Suprapubic skin (tissue), 4 donors: ENCODE results near the gene CELSR1. TPM values are rescaled to one million over a fixed set of nuclear protein-coding genes. Genes with fewer than 3 reads are reported as not detected.
"Not testable (repeated sequence)": the region's sequence is repeated elsewhere in the genome, so short reads cannot be mapped to it uniquely, and the experiment has no call there.

Experiments
- DNase-seq, 2 donors: peaks; one replicate each; pipeline ENCODE4 v3.0.0-alpha.2; 2019; ENCODE audit warnings: low spot score in 2 of 2
- H3K27ac ChIP-seq: fragments of 200-600 bp; sonication (generic); one replicate; pipeline ENCODE4 v1.5.1; 2019
- H3K27me3 ChIP-seq: fragments of 200-600 bp; sonication (generic); one replicate; pipeline ENCODE4 v1.5.1; 2019
- H3K36me3 ChIP-seq: fragments of 200-600 bp; sonication (generic); one replicate; pipeline ENCODE4 v1.5.1; 2019
- H3K4me1 ChIP-seq: fragments of 200-600 bp; sonication (generic); one replicate; pipeline ENCODE4 v1.5.1; 2019
- H3K4me3 ChIP-seq: fragments of 200-600 bp; sonication (generic); one replicate; pipeline ENCODE4 v1.5.1; 2019; ENCODE audit warnings: mild to moderate bottlenecking
- H3K9me3 ChIP-seq: fragments of 200-600 bp; sonication (generic); one replicate; pipeline ENCODE4 v1.5.1; 2019
- EP300 ChIP-seq: sonication (generic); formaldehyde crosslinking; IDR thresholded peaks from one replicate; pipeline ENCODE4 v1.6.1; 2017; ENCODE audit warnings: antibody characterized with exemption
- POLR2A ChIP-seq, 2 donors: fragments of 450-650 bp; IDR thresholded peaks; one replicate each; pipeline ENCODE4 v1.6.1; 2017; ENCODE audit warnings: antibody characterized with exemption in 2 of 2, mild to moderate bottlenecking in 2 of 2, moderate library complexity in 2 of 2
- POLR2AphosphoS5 ChIP-seq, 3 donors: sonication (generic); formaldehyde crosslinking; IDR thresholded peaks; one replicate each; pipeline ENCODE4 v1.6.1; 2017; ENCODE audit warnings: antibody characterized with exemption in 3 of 3
- WGBS: methylation state at CpG from one replicate; pipeline ENCODE4 v1.1.5; 2018; 5-methylcytosine and 5-hydroxymethylcytosine counted together
- total RNA-seq, 4 donors: library from RNA; depleted of rRNA; stranded (reverse); fragments of >200 nt; gene quantifications; one replicate each; pipeline ENCODE4 v1.1.0, GENCODE V29; 2016
- TF ChIP-seq, protein P1 (sequence below), 2 donors: fragments of 200-600 bp in 1 of 2; fragments of 450-650 bp in 1 of 2; sonication (generic) in 1 of 2; IDR thresholded peaks; one replicate each; pipeline ENCODE4 v1.5.1; 2016 to 2019; ENCODE audit warnings: antibody characterized with exemption in 2 of 2, mild to moderate bottlenecking in 1 of 2, moderate library complexity in 1 of 2

CELSR1 gene
- total RNA-seq, 4 donors from 2014 or later, result 75.6 to 102 (median 77.5) TPM

GRCh38 chr22:46402505-46402904, 134.9 kb downstream of the CELSR1 start:
- no peak overlapping the region for H3K27ac ChIP-seq
- H3K9me3 ChIP-seq, result no peaks in the 10 kb centered on the region
- H3K27me3 ChIP-seq, result no peaks in the 10 kb centered on the region
- TF ChIP-seq POLR2A (IDR thresholded peaks at IDR 0.05), result no peak
- TF ChIP-seq POLR2AphosphoS5 (IDR thresholded peaks at IDR 0.05), result no peak
- peaks cover 20% of the 10 kb centered on the region for H3K36me3 ChIP-seq
- no peak overlapping the region for H3K4me3 ChIP-seq
- DNase-seq, result no peak
- H3K4me1 ChIP-seq, result no peaks in the 10 kb centered on the region
- WGBS, result 77% methylated on average over 2 of the region's 2 CpGs

DNA sequence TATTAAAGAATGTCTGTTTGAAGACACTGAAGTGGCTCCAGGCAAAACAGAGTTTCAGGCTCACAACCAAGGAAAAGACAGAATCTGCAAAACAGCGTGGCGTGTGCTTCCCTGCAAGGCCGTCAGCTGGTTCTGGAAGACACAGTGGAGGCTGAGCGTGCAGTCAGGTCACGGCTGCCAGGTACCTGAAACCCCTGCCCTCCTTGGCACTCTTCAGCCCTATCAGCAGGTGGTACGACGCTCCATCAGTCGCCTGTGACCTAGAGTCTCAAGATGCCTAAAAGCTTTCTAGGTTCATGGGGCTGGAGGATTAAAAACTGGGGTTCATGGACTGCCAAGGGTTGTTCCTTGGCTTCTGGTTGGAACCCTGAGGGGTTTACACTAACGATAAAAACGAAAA, 136.1 kb downstream of the CELSR1 start:
- TF ChIP-seq POLR2AphosphoS5 (IDR thresholded peaks at IDR 0.05) (no peak), EP300 (no peak)
- TF ChIP-seq, protein P1, sequence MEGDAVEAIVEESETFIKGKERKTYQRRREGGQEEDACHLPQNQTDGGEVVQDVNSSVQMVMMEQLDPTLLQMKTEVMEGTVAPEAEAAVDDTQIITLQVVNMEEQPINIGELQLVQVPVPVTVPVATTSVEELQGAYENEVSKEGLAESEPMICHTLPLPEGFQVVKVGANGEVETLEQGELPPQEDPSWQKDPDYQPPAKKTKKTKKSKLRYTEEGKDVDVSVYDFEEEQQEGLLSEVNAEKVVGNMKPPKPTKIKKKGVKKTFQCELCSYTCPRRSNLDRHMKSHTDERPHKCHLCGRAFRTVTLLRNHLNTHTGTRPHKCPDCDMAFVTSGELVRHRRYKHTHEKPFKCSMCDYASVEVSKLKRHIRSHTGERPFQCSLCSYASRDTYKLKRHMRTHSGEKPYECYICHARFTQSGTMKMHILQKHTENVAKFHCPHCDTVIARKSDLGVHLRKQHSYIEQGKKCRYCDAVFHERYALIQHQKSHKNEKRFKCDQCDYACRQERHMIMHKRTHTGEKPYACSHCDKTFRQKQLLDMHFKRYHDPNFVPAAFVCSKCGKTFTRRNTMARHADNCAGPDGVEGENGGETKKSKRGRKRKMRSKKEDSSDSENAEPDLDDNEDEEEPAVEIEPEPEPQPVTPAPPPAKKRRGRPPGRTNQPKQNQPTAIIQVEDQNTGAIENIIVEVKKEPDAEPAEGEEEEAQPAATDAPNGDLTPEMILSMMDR (IDR thresholded peaks at IDR 0.05), result no peak
- DNase-seq, result no peak
- H3K27ac ChIP-seq, result no peak overlapping the region
- no peak overlapping the region for H3K4me3 ChIP-seq
- peaks cover 23% of the 10 kb centered on the region for H3K36me3 ChIP-seq
- H3K9me3 ChIP-seq, result no peaks in the 10 kb centered on the region
- no peaks in the 10 kb centered on the region for H3K4me1 ChIP-seq
- 84% methylated on average over 10 of the region's 10 CpGs for WGBS
- H3K27me3 ChIP-seq, result no peaks in the 10 kb centered on the region

DNA sequence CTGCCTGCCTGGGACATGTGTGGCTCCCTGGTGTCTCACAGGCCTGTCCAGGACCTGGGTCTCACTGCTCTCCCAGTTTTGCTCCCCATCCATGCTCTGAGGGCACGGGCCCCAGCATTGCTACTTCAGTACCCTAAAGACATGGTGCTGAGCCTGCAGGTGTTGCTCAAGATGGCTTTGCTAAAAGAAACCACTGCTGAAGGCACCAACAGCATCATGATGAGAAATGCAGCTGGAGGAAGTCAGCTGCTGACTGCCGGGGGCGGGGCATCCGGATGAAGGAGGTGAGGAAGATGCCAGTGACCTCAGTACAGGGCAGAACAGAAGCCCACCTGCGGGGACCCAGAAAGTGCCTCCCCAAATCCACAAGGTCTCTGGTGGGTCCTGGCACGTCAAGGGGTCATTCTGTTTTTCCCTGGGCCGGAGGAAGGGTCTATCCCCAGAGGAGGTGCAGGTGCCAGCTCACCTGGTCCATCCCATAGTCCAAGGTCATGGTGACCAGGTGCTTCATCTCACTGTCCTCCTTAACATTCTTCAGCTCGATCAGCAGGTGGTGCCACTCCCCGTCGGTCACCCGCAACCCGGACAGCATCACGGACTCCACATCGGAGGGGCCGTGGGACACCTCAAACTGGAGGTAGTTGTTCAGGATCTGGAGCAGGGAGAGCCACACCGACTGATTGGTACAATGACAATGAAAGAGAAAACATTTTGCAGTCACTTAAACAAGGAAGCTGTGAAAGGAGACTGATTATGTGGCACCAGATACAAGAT, 138.0 kb downstream of the CELSR1 start:
- peaks cover 30% of the 10 kb centered on the region for H3K36me3 ChIP-seq
- H3K27ac ChIP-seq, result no peak overlapping the region
- 94% methylated on average over 16 of the region's 16 CpGs for WGBS
- H3K27me3 ChIP-seq, result no peaks in the 10 kb centered on the region
- H3K4me1 ChIP-seq, result no peaks in the 10 kb centered on the region
- DNase-seq, result no peak
- no peak overlapping the region for H3K4me3 ChIP-seq
- TF ChIP-seq POLR2AphosphoS5 (IDR thresholded peaks at IDR 0.05) (no peak), EP300 (no peak), POLR2A (IDR thresholded peaks at IDR 0.05) (no peak)
- TF ChIP-seq, protein P1 (IDR thresholded peaks at IDR 0.05), result no peak
- H3K9me3 ChIP-seq, result no peaks in the 10 kb centered on the region

DNA sequence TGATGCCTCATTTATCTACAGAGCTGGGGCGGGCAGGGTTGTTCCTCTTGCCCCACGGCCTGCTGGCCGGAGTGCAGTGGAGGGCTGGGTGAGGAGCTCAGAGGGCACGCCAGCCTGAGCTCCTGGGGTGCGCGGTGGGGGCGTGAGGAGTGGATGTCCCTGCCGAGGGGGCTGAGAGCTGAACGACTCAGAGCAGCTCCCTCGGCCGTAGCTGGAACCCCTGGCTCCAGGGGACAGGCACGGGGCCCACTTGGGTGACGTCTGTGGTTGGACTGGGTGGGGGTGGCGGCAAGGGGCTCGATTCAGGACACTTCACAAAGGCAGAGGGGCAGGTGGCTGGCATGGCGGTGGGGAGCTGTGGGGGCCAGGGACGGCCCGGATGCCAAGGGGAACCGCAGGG, 139.5 kb downstream of the CELSR1 start:
- WGBS, result 90% methylated on average over 19 of the region's 19 CpGs
- H3K27ac ChIP-seq, result no peak overlapping the region
- no peak for DNase-seq
- H3K9me3 ChIP-seq, result no peaks in the 10 kb centered on the region
- H3K27me3 ChIP-seq, result no peaks in the 10 kb centered on the region
- H3K36me3 ChIP-seq, result peaks cover 38% of the 10 kb centered on the region
- H3K4me1 ChIP-seq, result no peaks in the 10 kb centered on the region
- no peak overlapping the region for H3K4me3 ChIP-seq
- TF ChIP-seq POLR2A (IDR thresholded peaks at IDR 0.05), result no peak
- TF ChIP-seq, protein P1 (IDR thresholded peaks at IDR 0.05), result no peak
- TF ChIP-seq EP300, result no peak
- TF ChIP-seq POLR2AphosphoS5 (IDR thresholded peaks at IDR 0.05), result no peak

DNA sequence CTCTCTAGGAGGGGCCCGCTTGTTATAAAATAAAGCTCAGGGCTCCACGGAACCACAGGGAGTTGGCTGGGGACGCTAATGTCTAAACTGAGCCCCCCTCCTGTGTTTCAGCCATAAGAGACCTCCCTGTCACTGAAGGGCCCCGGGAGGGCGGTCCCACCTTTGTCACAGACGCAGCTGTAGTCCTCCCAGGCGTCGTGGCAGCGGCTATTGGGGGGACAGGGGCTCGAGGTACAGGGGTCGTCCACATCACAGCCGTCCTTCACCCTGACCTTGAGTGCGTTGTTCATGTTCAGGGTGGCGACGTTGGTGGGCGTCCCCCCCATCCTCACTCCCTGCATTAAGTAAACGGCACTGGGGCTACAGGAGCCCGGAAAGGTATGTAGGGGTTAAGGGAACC, 139.9 kb downstream of the CELSR1 start:
- no peaks in the 10 kb centered on the region for H3K9me3 ChIP-seq
- peaks cover 40% of the 10 kb centered on the region for H3K36me3 ChIP-seq
- H3K4me1 ChIP-seq, result no peaks in the 10 kb centered on the region
- no peaks in the 10 kb centered on the region for H3K27me3 ChIP-seq
- H3K27ac ChIP-seq, result no peak overlapping the region
- TF ChIP-seq EP300 (no peak), POLR2AphosphoS5 (IDR thresholded peaks at IDR 0.05) (no peak), POLR2A (IDR thresholded peaks at IDR 0.05) (no peak)
- TF ChIP-seq, protein P1 (IDR thresholded peaks at IDR 0.05), result no peak
- 89% methylated on average over 15 of the region's 18 CpGs for WGBS
- no peak for DNase-seq
- no peak overlapping the region for H3K4me3 ChIP-seq

GRCh38 chr22:46397049-46397448, 140.4 kb downstream of the CELSR1 start:
- H3K4me3 ChIP-seq, DNase-seq, H3K9me3 ChIP-seq, H3K27me3 ChIP-seq, H3K4me1 ChIP-seq, H3K27ac ChIP-seq: not testable (repeated sequence)
- 83% methylated on average over 5 of the region's 5 CpGs for WGBS
- peaks cover 40% of the 10 kb centered on the region for H3K36me3 ChIP-seq
